ENCODE measurements around the gene MCM3AP. TPM values are rescaled to one million over a fixed set of nuclear protein-coding genes. Genes with fewer than 3 reads are reported as not detected.

Gene MCM3AP
- total and polyA plus RNA-seq, 7 donors = 16.9 to 92.8 (median 48.9) TPM

DNA sequence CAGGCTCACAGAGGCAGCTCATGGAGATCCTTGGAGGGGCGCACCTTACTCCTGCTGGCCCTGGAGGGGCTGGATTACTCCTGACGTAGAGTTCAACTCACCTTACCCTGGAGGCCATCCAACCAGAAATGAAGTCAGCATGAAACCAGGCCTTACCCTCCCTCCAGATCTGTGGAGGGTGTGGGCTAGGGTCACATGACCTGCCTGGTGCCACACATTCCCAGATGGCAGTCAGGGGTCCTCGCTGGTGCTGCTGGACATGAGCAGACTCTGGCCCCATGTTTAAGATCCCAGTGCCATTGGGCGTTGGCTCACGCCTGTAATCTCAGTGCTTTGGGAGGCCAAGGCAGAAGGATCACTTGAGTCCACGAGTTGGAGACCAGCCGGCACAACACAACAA lies 33.8 kb upstream of the MCM3AP start:
- intact Hi-C loops (cut with DNase I) = no loop called here
- no peak overlapping the region for H3K27ac ChIP-seq
- no peaks in the 10 kb centered on the region for H3K27me3 ChIP-seq
- no peaks in the 10 kb centered on the region for H3K9me3 ChIP-seq
- DNase-seq = no peak
- H3K36me3 ChIP-seq = no peaks in the 10 kb centered on the region
- WGBS, 2 donors = 92% methylated on average over 7 of the region's 7 CpGs
- no peak for TF ChIP-seq POLR2AphosphoS5 (IDR thresholded peaks at IDR 0.05)
- TF ChIP-seq, protein P1, sequence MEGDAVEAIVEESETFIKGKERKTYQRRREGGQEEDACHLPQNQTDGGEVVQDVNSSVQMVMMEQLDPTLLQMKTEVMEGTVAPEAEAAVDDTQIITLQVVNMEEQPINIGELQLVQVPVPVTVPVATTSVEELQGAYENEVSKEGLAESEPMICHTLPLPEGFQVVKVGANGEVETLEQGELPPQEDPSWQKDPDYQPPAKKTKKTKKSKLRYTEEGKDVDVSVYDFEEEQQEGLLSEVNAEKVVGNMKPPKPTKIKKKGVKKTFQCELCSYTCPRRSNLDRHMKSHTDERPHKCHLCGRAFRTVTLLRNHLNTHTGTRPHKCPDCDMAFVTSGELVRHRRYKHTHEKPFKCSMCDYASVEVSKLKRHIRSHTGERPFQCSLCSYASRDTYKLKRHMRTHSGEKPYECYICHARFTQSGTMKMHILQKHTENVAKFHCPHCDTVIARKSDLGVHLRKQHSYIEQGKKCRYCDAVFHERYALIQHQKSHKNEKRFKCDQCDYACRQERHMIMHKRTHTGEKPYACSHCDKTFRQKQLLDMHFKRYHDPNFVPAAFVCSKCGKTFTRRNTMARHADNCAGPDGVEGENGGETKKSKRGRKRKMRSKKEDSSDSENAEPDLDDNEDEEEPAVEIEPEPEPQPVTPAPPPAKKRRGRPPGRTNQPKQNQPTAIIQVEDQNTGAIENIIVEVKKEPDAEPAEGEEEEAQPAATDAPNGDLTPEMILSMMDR (IDR thresholded peaks at IDR 0.05) = no peak
- TF ChIP-seq EP300 (IDR thresholded peaks at IDR 0.05) = no peak
- no peak for TF ChIP-seq POLR2A (IDR thresholded peaks at IDR 0.05)
- H3K4me3 ChIP-seq = no peak overlapping the region
- peaks cover 0 to 18% (median 14%) of the 10 kb centered on the region in 4 donors for H3K4me1 ChIP-seq

DNA sequence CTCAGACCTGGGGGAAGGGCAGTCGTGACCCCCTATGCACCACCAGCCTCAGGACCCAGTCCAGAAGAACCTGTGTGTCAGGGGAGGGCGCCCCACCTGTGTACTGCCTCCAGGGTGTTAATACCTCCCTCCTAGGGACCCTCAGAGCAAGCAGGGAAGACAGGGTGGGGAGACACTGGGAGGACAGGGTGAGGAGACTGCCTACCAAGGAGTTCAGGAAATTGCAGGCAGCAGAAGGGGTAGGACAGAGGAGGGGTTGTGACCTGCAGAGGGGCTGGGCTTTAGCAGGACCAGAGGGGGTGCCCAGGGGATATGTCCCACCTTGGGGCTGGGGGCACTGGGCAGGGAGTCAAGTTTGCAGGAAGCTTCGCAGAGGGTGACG lies 33.0 kb upstream of the MCM3AP start:
- no peaks in the 10 kb centered on the region for H3K36me3 ChIP-seq
- no peak overlapping the region for H3K27ac ChIP-seq
- intact Hi-C loops (cut with DNase I) = no loop called here
- WGBS, 2 donors = 77 to 87% methylated on average over 4 of the region's 4 CpGs
- TF ChIP-seq POLR2A (IDR thresholded peaks at IDR 0.05) = no peak
- TF ChIP-seq, protein P1 (IDR thresholded peaks at IDR 0.05) = no peak
- no peak for TF ChIP-seq EP300 (IDR thresholded peaks at IDR 0.05)
- TF ChIP-seq POLR2AphosphoS5 (IDR thresholded peaks at IDR 0.05) = no peak
- H3K9me3 ChIP-seq = no peaks in the 10 kb centered on the region
- no peak overlapping the region for H3K4me3 ChIP-seq
- H3K27me3 ChIP-seq = no peaks in the 10 kb centered on the region
- H3K4me1 ChIP-seq = peaks cover 0 to 17% (median 14%) of the 10 kb centered on the region in 4 donors
- DNase-seq = no peak

DNA sequence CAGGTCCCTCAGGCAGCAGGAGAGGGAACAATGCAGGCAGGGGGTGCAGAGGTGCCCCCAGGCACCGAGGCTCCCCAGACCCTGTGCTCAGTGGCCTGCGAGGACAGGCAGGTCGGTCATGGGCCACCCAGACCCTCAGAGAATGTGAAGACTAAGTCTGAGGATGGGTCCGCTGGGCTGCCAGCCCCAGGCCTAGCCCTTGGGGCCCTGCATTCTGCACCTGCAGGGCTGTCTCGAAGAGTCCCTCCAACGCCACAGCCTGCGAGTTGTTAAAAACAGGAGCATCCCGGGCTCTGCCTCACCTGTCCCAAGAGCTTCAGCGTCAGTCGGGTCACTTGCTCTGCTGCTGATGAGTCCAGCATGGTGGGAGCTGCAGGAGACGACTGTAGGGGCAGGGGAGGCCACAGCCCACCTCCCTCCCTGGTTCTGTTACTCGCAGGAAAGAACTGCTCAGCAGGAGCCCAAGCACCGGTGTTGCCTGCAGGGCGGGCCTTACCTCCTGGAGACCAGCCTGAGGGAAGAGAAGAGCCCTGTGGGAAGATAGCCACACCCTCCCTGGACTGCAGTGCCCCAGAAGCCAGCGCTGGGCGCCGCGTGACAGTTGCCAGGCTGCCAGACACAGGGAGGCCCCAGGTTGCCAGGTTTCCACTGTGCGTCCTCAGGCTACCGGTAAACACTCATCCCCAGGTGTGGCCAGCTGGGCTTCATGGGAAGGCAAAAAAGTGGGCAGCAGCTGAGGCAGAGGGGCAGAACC lies 32.5 kb upstream of the MCM3AP start:
- no peak for DNase-seq
- TF ChIP-seq POLR2A (IDR thresholded peaks at IDR 0.05) (no peak), EP300 (IDR thresholded peaks at IDR 0.05) (no peak), POLR2AphosphoS5 (IDR thresholded peaks at IDR 0.05) (no peak)
- TF ChIP-seq, protein P1 (IDR thresholded peaks at IDR 0.05) = no peak
- WGBS, 2 donors = 54 to 82% methylated on average over 20 of the region's 20 CpGs
- no peaks in the 10 kb centered on the region for H3K36me3 ChIP-seq
- no peak overlapping the region for H3K4me3 ChIP-seq
- H3K9me3 ChIP-seq = no peaks in the 10 kb centered on the region
- H3K27ac ChIP-seq = no peak overlapping the region
- no peaks in the 10 kb centered on the region for H3K27me3 ChIP-seq
- peaks cover 0 to 11% (median 11%) of the 10 kb centered on the region in 4 donors for H3K4me1 ChIP-seq
- intact Hi-C loops (cut with DNase I) = no loop called here

DNA sequence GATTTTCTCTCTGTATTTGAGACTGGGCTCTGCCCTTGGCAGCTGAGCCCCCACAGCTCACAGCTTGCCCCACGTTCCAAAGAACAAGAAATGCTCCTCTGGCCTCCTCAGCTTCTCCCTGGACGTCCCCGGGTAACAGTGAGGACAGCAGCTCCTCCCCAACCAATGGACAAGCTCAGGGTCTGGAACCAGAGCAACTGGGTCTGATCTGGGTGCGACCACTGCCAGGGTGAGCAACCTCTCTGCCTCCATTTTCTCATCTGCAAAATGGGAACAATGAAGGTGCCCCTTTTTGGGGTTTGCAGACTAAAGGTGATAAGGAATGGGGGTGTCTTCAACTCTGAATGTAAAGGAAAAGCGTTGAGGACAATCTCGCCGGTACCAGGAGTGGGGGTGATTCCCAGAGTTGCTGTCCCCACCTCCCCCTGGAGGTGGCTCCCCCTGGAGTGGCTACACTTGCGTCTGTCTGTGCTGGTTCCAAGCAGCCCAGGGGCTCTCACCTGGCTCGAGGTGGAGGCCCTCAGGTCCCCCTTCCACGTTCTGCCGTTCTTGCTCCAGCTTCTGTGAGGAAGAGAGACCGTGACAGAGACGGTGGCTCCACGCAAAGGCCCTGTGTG lies 31.4 kb upstream of the MCM3AP start:
- WGBS, 2 donors = 94 to 95% methylated on average over 14 of the region's 14 CpGs
- H3K27me3 ChIP-seq = no peaks in the 10 kb centered on the region
- no peaks in the 10 kb centered on the region for H3K9me3 ChIP-seq
- H3K4me1 ChIP-seq = peaks cover 0 to under 1% (median under 1%) of the 10 kb centered on the region in 4 donors
- H3K4me3 ChIP-seq = no peak overlapping the region
- H3K36me3 ChIP-seq = no peaks in the 10 kb centered on the region
- no peak overlapping the region for H3K27ac ChIP-seq
- TF ChIP-seq EP300 (IDR thresholded peaks at IDR 0.05) = no peak
- TF ChIP-seq, protein P1 (IDR thresholded peaks at IDR 0.05) = no peak
- TF ChIP-seq POLR2AphosphoS5 (IDR thresholded peaks at IDR 0.05) = no peak
- TF ChIP-seq POLR2A (IDR thresholded peaks at IDR 0.05) = no peak
- no peak for DNase-seq
- intact Hi-C loops (cut with DNase I) = no loop called here

Measured in sigmoid colon (tissue), 7 donors.